ENCODE results near the gene CMC2.

Gene CMC2

GRCh38 chr16:80972611-80973010, 34.1 kb downstream of the CMC2 start:
- no peak for DNase-seq (ENCODE audit: low spot score)

- no peak for DNase-seq (ENCODE audit: low spot score)
Measured at GRCh38 chr16:80971819-80972218, 34.9 kb downstream of the CMC2 start.

- DNase-seq (ENCODE audit: low spot score) = no peak
Measured at GRCh38 chr16:80969114-80969484, 37.6 kb downstream of the CMC2 start.

- no peak for DNase-seq (ENCODE audit: low spot score)
Measured at GRCh38 chr16:80968386-80969113, 38.1 kb downstream of the CMC2 start.

GRCh38 chr16:80966617-80967016, 40.1 kb downstream of the CMC2 start:
- DNase-seq (ENCODE audit: low spot score) = no peak

- no peak for DNase-seq (ENCODE audit: low spot score)
Measured at GRCh38 chr16:80964351-80964750, 42.3 kb downstream of the CMC2 start.

GRCh38 chr16:80962879-80963278, 43.8 kb downstream of the CMC2 start:
- no peak for DNase-seq (ENCODE audit: low spot score)

- DNase-seq (ENCODE audit: low spot score) = no peak
Measured at GRCh38 chr16:80958284-80958683, 48.4 kb downstream of the CMC2 start.

- no peak for DNase-seq (ENCODE audit: low spot score)
Measured at GRCh38 chr16:80954985-80955384, 51.7 kb downstream of the CMC2 start.

GRCh38 chr16:80948886-80949493, 57.7 kb downstream of the CMC2 start:
- peak; percentile 64 for DNase-seq (ENCODE audit: low spot score)

GRCh38 chr16:80947708-80948625, 58.7 kb downstream of the CMC2 start:
- DNase-seq (ENCODE audit: low spot score) = peak; percentile 71

GRCh38 chr16:80947239-80947638, 59.4 kb downstream of the CMC2 start:
- no peak for DNase-seq (ENCODE audit: low spot score)

- DNase-seq (ENCODE audit: low spot score) = no peak
Measured at GRCh38 chr16:80946481-80946880, 60.2 kb downstream of the CMC2 start.

- DNase-seq (ENCODE audit: low spot score) = no peak
Measured at GRCh38 chr16:80940069-80940856, 66.4 kb downstream of the CMC2 start.

GRCh38 chr16:80938879-80939260, 67.8 kb downstream of the CMC2 start:
- no peak for DNase-seq (ENCODE audit: low spot score)

GRCh38 chr16:80938004-80938878, 68.4 kb downstream of the CMC2 start:
- peak; percentile 24 for DNase-seq (ENCODE audit: low spot score)

GRCh38 chr16:80936410-80936809, 70.3 kb downstream of the CMC2 start:
- no peak for DNase-seq (ENCODE audit: low spot score)

- no peak for DNase-seq (ENCODE audit: low spot score)
Measured at GRCh38 chr16:80935691-80936090, 71.0 kb downstream of the CMC2 start.

- DNase-seq (ENCODE audit: low spot score) = no peak
Measured at GRCh38 chr16:80932708-80933095, 74.0 kb downstream of the CMC2 start.

- peak; percentile 77 for DNase-seq (ENCODE audit: low spot score)
Measured at GRCh38 chr16:80931801-80932707, 74.6 kb downstream of the CMC2 start.

Data from Ammon's horn (tissue), 1 donor.